ENCODE measurements around the gene CEP89.

GRCh38 chr19:32865326-32865725 is 106.4 kb downstream of the CEP89 start:
- TF ChIP-seq, protein P1, sequence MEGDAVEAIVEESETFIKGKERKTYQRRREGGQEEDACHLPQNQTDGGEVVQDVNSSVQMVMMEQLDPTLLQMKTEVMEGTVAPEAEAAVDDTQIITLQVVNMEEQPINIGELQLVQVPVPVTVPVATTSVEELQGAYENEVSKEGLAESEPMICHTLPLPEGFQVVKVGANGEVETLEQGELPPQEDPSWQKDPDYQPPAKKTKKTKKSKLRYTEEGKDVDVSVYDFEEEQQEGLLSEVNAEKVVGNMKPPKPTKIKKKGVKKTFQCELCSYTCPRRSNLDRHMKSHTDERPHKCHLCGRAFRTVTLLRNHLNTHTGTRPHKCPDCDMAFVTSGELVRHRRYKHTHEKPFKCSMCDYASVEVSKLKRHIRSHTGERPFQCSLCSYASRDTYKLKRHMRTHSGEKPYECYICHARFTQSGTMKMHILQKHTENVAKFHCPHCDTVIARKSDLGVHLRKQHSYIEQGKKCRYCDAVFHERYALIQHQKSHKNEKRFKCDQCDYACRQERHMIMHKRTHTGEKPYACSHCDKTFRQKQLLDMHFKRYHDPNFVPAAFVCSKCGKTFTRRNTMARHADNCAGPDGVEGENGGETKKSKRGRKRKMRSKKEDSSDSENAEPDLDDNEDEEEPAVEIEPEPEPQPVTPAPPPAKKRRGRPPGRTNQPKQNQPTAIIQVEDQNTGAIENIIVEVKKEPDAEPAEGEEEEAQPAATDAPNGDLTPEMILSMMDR (IDR thresholded peaks at IDR 0.05; ENCODE audit: low read depth, low read length) = no peak
- no peak for TF ChIP-seq EZH2phosphoT487 (IDR thresholded peaks at IDR 0.05; ENCODE audit: low read depth)

Data from OCI-LY3 (cell line).